GM18870 (cell line): ENCODE data around the gene SORCS1.

Experiments used
- ATAC-seq: cut with Tn5 transposase; IDR thresholded peaks from one replicate; pipeline ENCODE4 v1.9.1; 2021; ENCODE audit warnings: moderate library complexity; ENCODE audit not compliant: unreplicated experiment

Gene SORCS1

GRCh38 chr10:106557951-106558733 is 606.4 kb downstream of the SORCS1 start:
- no peak for ATAC-seq

- no peak for ATAC-seq
Measured at GRCh38 chr10:106557053-106557452, 607.5 kb downstream of the SORCS1 start.

GRCh38 chr10:106555599-106555998 is 608.9 kb downstream of the SORCS1 start:
- no peak for ATAC-seq

- ATAC-seq = no peak
Measured at GRCh38 chr10:106551501-106552062, 612.9 kb downstream of the SORCS1 start.

GRCh38 chr10:106548832-106549231 is 615.7 kb downstream of the SORCS1 start:
- ATAC-seq = no peak

GRCh38 chr10:106547047-106547635 is 617.4 kb downstream of the SORCS1 start:
- no peak for ATAC-seq

- ATAC-seq = no peak
Measured at GRCh38 chr10:106542461-106542860, 622.0 kb downstream of the SORCS1 start.

GRCh38 chr10:106540645-106541044 is 623.9 kb downstream of the SORCS1 start:
- ATAC-seq = no peak

GRCh38 chr10:106537866-106538265 is 626.6 kb downstream of the SORCS1 start:
- no peak for ATAC-seq

- no peak for ATAC-seq
Measured at GRCh38 chr10:106535304-106535953, 629.1 kb downstream of the SORCS1 start.

- ATAC-seq = no peak
Measured at GRCh38 chr10:106534441-106534840, 630.1 kb downstream of the SORCS1 start.

GRCh38 chr10:106528702-106529101 is 635.8 kb downstream of the SORCS1 start:
- no peak for ATAC-seq

GRCh38 chr10:106525835-106526234 is 638.7 kb downstream of the SORCS1 start:
- ATAC-seq = no peak
